Kidney epithelial cell (primary cell): ENCODE data around the gene KIAA1614. TPM values are rescaled to one million over a fixed set of nuclear protein-coding genes. Genes with fewer than 3 reads are reported as not detected.

Experiments
- DNase-seq: peaks from one replicate; pipeline ENCODE4 v3.0.0-alpha.2; 2010; ENCODE audit warnings: low read depth
- H3K27me3 ChIP-seq: 2 replicates; pipeline ENCODE4 v1.6.0; 2011; ENCODE audit warnings: low read length; ENCODE audit not compliant: control insufficient read depth, insufficient read depth
- H3K36me3 ChIP-seq: 2 replicates; pipeline ENCODE4 v1.5.1; 2011; ENCODE audit warnings: low read length; ENCODE audit not compliant: control insufficient read depth, insufficient read depth
- H3K4me3 ChIP-seq: 2 replicates; pipeline ENCODE4 v1.5.1; 2011; ENCODE audit warnings: low read depth, mild to moderate bottlenecking, control low read depth, low read length
- total RNA-seq: library from RNA; depleted of rRNA; stranded (reverse); fragments of >200 nt; gene quantifications from 2 replicates; pipeline ENCODE4 v1.2.3, GENCODE V29; 2015
- TF ChIP-seq, protein P1 (sequence below): IDR thresholded peaks from 2 replicates; pipeline ENCODE4 v1.5.1; 2011; ENCODE audit warnings: mild to moderate bottlenecking, moderate library complexity, low read length, control low read depth, inconsistent platforms; ENCODE audit not compliant: insufficient read depth, poor library complexity, severe bottlenecking

The KIAA1614 gene
- total RNA-seq, 1 donor from 2014 or later, result 10.2 TPM

DNA sequence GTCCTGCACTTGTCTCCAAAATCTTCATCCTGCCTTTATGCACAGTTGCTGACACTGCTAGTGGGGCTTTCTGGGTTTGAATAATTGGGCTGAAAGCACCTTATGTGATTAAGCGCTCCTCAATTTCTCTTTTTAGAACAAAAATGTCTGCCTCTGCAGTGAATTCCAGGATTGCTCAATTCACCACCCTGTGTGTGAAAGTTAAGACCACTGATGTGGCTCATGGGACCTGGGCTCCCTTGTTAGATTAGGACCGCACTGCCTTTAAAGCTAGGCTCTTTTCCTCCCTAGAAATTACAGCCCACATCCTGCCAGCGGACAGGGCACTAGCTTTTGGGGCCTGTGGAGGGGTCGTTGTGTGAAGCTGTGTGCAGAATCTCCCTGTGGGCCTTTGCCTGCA, 18.8 kb downstream of the KIAA1614 start:
- no peaks in the 10 kb centered on the region for H3K27me3 ChIP-seq
- TF ChIP-seq, protein P1, sequence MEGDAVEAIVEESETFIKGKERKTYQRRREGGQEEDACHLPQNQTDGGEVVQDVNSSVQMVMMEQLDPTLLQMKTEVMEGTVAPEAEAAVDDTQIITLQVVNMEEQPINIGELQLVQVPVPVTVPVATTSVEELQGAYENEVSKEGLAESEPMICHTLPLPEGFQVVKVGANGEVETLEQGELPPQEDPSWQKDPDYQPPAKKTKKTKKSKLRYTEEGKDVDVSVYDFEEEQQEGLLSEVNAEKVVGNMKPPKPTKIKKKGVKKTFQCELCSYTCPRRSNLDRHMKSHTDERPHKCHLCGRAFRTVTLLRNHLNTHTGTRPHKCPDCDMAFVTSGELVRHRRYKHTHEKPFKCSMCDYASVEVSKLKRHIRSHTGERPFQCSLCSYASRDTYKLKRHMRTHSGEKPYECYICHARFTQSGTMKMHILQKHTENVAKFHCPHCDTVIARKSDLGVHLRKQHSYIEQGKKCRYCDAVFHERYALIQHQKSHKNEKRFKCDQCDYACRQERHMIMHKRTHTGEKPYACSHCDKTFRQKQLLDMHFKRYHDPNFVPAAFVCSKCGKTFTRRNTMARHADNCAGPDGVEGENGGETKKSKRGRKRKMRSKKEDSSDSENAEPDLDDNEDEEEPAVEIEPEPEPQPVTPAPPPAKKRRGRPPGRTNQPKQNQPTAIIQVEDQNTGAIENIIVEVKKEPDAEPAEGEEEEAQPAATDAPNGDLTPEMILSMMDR, result no peak
- no peak overlapping the region for H3K4me3 ChIP-seq
- no peaks in the 10 kb centered on the region for H3K36me3 ChIP-seq
- no peak for DNase-seq

DNA sequence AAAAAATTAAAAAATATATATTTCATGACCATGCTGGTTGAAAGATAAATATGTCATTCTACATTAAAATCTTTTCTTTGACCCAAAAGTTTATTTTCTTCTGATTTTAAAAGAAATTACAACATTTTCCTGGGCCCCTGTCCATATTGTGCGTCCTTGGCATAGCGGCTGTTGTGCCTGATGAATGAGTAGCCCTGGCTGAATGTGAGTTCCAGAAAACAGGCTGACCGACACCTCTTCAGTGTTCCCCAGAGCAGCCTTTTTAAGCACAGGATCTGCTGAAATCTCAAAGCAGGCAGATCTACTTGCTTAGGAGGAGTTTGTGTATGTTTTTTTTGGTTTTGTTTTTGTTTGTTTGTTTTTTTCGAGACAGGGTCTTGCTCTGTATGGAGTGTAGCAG, 19.7 kb downstream of the KIAA1614 start:
- no peaks in the 10 kb centered on the region for H3K36me3 ChIP-seq
- no peaks in the 10 kb centered on the region for H3K27me3 ChIP-seq
- no peak for DNase-seq
- TF ChIP-seq, protein P1, result no peak
- no peak overlapping the region for H3K4me3 ChIP-seq

- H3K36me3 ChIP-seq, result no peaks in the 10 kb centered on the region
- TF ChIP-seq, protein P1, result no peak
These were observed 20.4 kb downstream of the KIAA1614 start for GRCh38 chr1:180933141-180933540.

DNA sequence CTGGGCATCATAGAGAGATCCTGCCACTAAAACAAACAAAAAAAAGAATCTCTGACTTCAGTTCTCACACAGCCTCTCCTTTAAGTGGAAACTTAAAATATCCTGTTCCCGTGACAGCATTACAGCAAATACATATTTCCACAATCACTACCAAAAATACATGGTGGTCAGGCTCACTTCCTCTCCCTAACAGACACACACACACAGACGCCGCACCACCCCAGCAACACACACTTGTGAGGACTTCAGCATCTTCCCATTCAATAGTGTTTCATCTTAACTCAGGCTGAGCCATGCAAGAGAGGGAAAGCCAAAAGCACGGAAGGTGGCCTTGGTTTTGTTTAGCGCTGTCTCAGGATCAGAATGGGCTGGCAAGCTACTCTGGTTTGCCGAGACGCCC, 21.9 kb downstream of the KIAA1614 start:
- H3K27me3 ChIP-seq, result peaks cover 9% of the 10 kb centered on the region
- TF ChIP-seq, protein P1, result no peak
- H3K4me3 ChIP-seq, result no peak overlapping the region
- H3K36me3 ChIP-seq, result no peaks in the 10 kb centered on the region
- no peak for DNase-seq

More at GRCh38 chr1:180933141-180933540, 20.4 kb downstream of the KIAA1614 start:
- no peak overlapping the region for H3K4me3 ChIP-seq
- DNase-seq, result no peak
- peaks cover 1% of the 10 kb centered on the region for H3K27me3 ChIP-seq

DNA sequence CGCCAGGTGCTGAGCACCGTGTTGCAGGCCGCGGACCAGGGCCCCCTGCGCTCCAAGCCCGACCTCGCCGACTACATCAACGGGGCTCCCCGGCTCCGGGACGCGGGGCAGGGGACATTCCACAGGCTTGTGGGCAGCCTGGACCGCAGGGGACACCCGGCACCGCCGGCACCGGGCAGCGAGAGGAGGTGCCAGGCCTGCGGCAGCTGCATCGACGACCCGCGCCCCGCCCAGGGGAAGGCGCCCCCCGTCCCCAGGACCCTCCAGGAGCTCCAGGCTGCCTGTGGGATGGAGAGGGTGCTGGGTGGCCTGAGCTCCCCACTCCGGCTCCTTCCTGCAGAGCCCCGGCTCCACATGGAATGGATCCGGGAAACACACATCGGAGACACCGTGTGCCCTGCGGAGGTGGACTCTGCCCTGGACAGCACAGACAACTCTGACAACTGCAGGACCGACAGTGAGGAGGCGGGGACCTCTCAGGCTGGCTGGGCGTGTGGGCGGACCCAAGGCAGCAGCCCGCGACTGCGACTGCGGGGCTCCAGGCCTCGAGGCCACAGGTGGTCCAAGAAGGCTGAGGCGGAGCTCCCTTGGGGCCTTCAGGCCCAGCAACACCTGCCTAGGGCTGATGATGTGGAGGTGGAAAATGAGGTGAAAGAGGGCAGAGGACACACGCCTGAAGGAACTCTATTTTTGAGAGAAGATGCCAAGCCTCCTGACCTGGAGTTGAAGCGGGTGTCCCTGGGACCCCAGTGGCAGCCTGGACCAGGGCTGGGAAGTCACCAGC, 22.8 kb downstream of the KIAA1614 start:
- no peak for DNase-seq
- Histone ChIP-seq H3K27me3 (peaks cover 9% of the 10 kb centered on the region), H3K4me3 (no peak overlapping the region), H3K36me3 (no peaks in the 10 kb centered on the region)
- TF ChIP-seq, protein P1, result no peak
